Lower leg skin (tissue), 3 donors: ENCODE results near the gene KRTAP10-4.

Source experiments
- CTCF ChIP-seq, 3 donors: fragments of 450-650 bp; IDR thresholded peaks; one replicate each; pipeline ENCODE4 v1.5.1; 2016; ENCODE audit warnings: antibody characterized with exemption in 3 of 3, mild to moderate bottlenecking in 3 of 3, moderate library complexity in 2 of 3
- POLR2A ChIP-seq, 2 donors: fragments of 450-650 bp; IDR thresholded peaks; one replicate each; pipeline ENCODE4 v1.6.1; 2016 to 2017; ENCODE audit warnings: antibody characterized with exemption in 2 of 2, mild to moderate bottlenecking in 1 of 2, moderate library complexity in 1 of 2

GRCh38 chr21:44535963-44536362, 37.6 kb upstream of the KRTAP10-4 start:
- TF ChIP-seq POLR2A (IDR thresholded peaks at IDR 0.05) (no peak), CTCF (IDR thresholded peaks at IDR 0.05) (no peak)
